Activated CD8-positive, alpha-beta T cell treated with anti-CD3 and anti-CD28 coated beads for 36 hours (primary cell): Measurements from ENCODE around the gene LUZP2. TPM values are rescaled to one million over a fixed set of nuclear protein-coding genes. Genes with fewer than 3 reads are reported as not detected.

Source experiments
- ATAC-seq: fragments of 200-7000 bp; cut with Tn5 transposase; one replicate; pipeline ENCODE4 v1.10.0; 2021; ENCODE audit warnings: mild to moderate bottlenecking, moderate library complexity
- CTCF ChIA-PET: fragments of 350-600 bp; sonication (Branson Sonifier 250); formaldehyde crosslinking; loops from one replicate; lab custom pipeline; 2021; ENCODE audit warnings: antibody characterized with exemption; lab: Charles Lee
- POLR2A ChIA-PET: fragments of 350-600 bp; sonication (Branson Sonifier 250); formaldehyde crosslinking; loops from one replicate; lab custom pipeline; 2021; ENCODE audit warnings: antibody characterized with exemption; lab: Charles Lee
- DNase-seq: peaks from one replicate; pipeline ENCODE4 v3.0.0-alpha.2; 2020
- H3K27ac Mint-ChIP-seq: one replicate; pipeline ENCODE4 v1.8.0; 2021; ENCODE audit warnings: mild to moderate bottlenecking, mixed read lengths
- H3K27me3 Mint-ChIP-seq: one replicate; pipeline ENCODE4 v1.8.0; 2021; ENCODE audit warnings: mixed read lengths
- H3K36me3 Mint-ChIP-seq: one replicate; pipeline ENCODE4 v1.8.0; 2021; ENCODE audit warnings: low read depth, mixed read lengths
- H3K4me1 Mint-ChIP-seq: one replicate; pipeline ENCODE4 v1.8.0; 2021; ENCODE audit warnings: low read depth, mixed read lengths
- H3K4me3 Mint-ChIP-seq: one replicate; pipeline ENCODE4 v1.8.0; 2021; ENCODE audit warnings: mild to moderate bottlenecking, moderate library complexity, mixed read lengths
- H3K9me3 Mint-ChIP-seq: one replicate; pipeline ENCODE4 v1.8.0; 2021; ENCODE audit warnings: mixed read lengths
- CTCF ChIP-seq: fragments of 200-600 bp; IDR thresholded peaks from one replicate; pipeline ENCODE4 v1.8.0; 2022; ENCODE audit warnings: antibody characterized with exemption, mild to moderate bottlenecking
- intact Hi-C: fragments of 100-400 bp; cut with micrococcal nuclease; formaldehyde crosslinking; loops from one replicate; pipeline ENCODE4 v1.10.0; 2022
- total RNA-seq, 2 experiments: library from RNA; stranded (reverse); gene quantifications; one replicate each; pipeline ENCODE4 v1.2.3, GENCODE V29; 2021

LUZP2 gene
- total RNA-seq, 2 experiments from 2014 or later: not detected

GRCh38 chr11:24589064-24589463 lies 92.2 kb downstream of the LUZP2 start:
- ATAC-seq (no peak), DNase-seq (no peak)
- TF ChIP-seq CTCF: no peak
- H3K36me3 Mint-ChIP-seq: no peaks in the 10 kb centered on the region
- H3K4me3 Mint-ChIP-seq: no peak overlapping the region
- no peak overlapping the region for H3K27ac Mint-ChIP-seq
- POLR2A ChIA-PET: no interaction called here
- CTCF ChIA-PET: no interaction called here
- no peaks in the 10 kb centered on the region for H3K27me3 Mint-ChIP-seq
- intact Hi-C loops: no loop called here
- no peaks in the 10 kb centered on the region for H3K4me1 Mint-ChIP-seq
- H3K9me3 Mint-ChIP-seq: no peaks in the 10 kb centered on the region

GRCh38 chr11:24591283-24591682 lies 94.4 kb downstream of the LUZP2 start:
- no peak overlapping the region for H3K4me3 Mint-ChIP-seq
- H3K4me1 Mint-ChIP-seq: no peaks in the 10 kb centered on the region
- no peak overlapping the region for H3K27ac Mint-ChIP-seq
- POLR2A ChIA-PET: no interaction called here
- H3K9me3 Mint-ChIP-seq: no peaks in the 10 kb centered on the region
- no peak for TF ChIP-seq CTCF
- DNase-seq: no peak
- no peak for ATAC-seq
- H3K36me3 Mint-ChIP-seq: no peaks in the 10 kb centered on the region
- CTCF ChIA-PET: no interaction called here
- no peaks in the 10 kb centered on the region for H3K27me3 Mint-ChIP-seq
- intact Hi-C loops: no loop called here

- intact Hi-C loops: no loop called here
- H3K9me3 Mint-ChIP-seq: no peaks in the 10 kb centered on the region
- H3K4me3 Mint-ChIP-seq: no peak overlapping the region
- TF ChIP-seq CTCF: no peak
- no peak overlapping the region for H3K27ac Mint-ChIP-seq
- ChIA-PET POLR2A (interaction anchor here (0.6 kb wide), 1 partner anchor 109 kb away, joined by 3 read pairs; no protein-coding TSS in a partner anchor), CTCF (no interaction called here)
- no peaks in the 10 kb centered on the region for H3K27me3 Mint-ChIP-seq
- DNase-seq (no peak), ATAC-seq (no peak)
- no peaks in the 10 kb centered on the region for H3K36me3 Mint-ChIP-seq
- no peaks in the 10 kb centered on the region for H3K4me1 Mint-ChIP-seq
Observed at GRCh38 chr11:24592360-24592759, 95.5 kb downstream of the LUZP2 start.

GRCh38 chr11:24593332-24593731 lies 96.5 kb downstream of the LUZP2 start:
- POLR2A ChIA-PET: no interaction called here
- no peaks in the 10 kb centered on the region for H3K36me3 Mint-ChIP-seq
- no peaks in the 10 kb centered on the region for H3K27me3 Mint-ChIP-seq
- no peak overlapping the region for H3K4me3 Mint-ChIP-seq
- H3K27ac Mint-ChIP-seq: no peak overlapping the region
- ATAC-seq: no peak
- no peak for TF ChIP-seq CTCF
- no peaks in the 10 kb centered on the region for H3K9me3 Mint-ChIP-seq
- DNase-seq: no peak
- H3K4me1 Mint-ChIP-seq: no peaks in the 10 kb centered on the region
- intact Hi-C loops: no loop called here
- CTCF ChIA-PET: no interaction called here

- Mint-ChIP-seq H3K36me3 (no peaks in the 10 kb centered on the region), H3K4me1 (no peaks in the 10 kb centered on the region), H3K27ac (no peak overlapping the region), H3K27me3 (no peaks in the 10 kb centered on the region), H3K9me3 (no peaks in the 10 kb centered on the region), H3K4me3 (no peak overlapping the region)
- DNase-seq (no peak), ATAC-seq (no peak)
- TF ChIP-seq CTCF: no peak
- intact Hi-C loops: no loop called here
- ChIA-PET POLR2A (no interaction called here), CTCF (no interaction called here)
Observed at GRCh38 chr11:24594401-24594800, 97.5 kb downstream of the LUZP2 start.
